Esophagus squamous epithelium (tissue), 5 donors: ENCODE results near the gene TMA16. TPM values are rescaled to one million over a fixed set of nuclear protein-coding genes. Genes with fewer than 3 reads are reported as not detected.
"Not testable (repeated sequence)": the region's sequence is repeated elsewhere in the genome, so short reads cannot be mapped to it uniquely, and the experiment has no call there.

Experiments
- DNase-seq: peaks from one replicate; lab custom pipeline; 2025; lab: John Stamatoyannopoulos, UW
- H3K27ac ChIP-seq, 4 donors: fragments of 200-600 bp; sonication (generic); one replicate each; pipeline ENCODE4 v1.5.1; 2016 to 2019; ENCODE audit warnings: mild to moderate bottlenecking in 1 of 4
- H3K27me3 ChIP-seq, 4 donors: fragments of 200-600 bp; sonication (generic); 1 replicate in 3 of 4; 2 replicates in 1 of 4; pipeline versions ENCODE4 v1.5.1 to v1.6.0; 2017 to 2021; ENCODE audit warnings: antibody characterized with exemption in 1 of 4
- H3K36me3 ChIP-seq, 3 donors: fragments of 200-600 bp; sonication (generic); one replicate each; pipeline ENCODE4 v1.5.1; 2016 to 2019
- H3K4me1 ChIP-seq, 3 donors: fragments of 200-600 bp; sonication (generic); one replicate each; pipeline ENCODE4 v1.5.1; 2017 to 2019
- H3K4me3 ChIP-seq, 4 donors: fragments of 200-600 bp; sonication (generic); 1 replicate in 3 of 4; 2 replicates in 1 of 4; pipeline ENCODE4 v1.5.1; 2016 to 2019; ENCODE audit warnings: mild to moderate bottlenecking in 2 of 4, moderate library complexity in 1 of 4
- H3K9me3 ChIP-seq, 3 donors: fragments of 200-600 bp; sonication (generic); one replicate each; pipeline ENCODE4 v1.5.1; 2016 to 2019
- CTCF ChIP-seq, 6 experiments: fragments of 450-650 bp in 4 of 6; fragments of 200-600 bp in 2 of 6; sonication (generic) in 2 of 6; IDR thresholded peaks; one replicate each; pipeline ENCODE4 v1.5.1; 2016 to 2019; ENCODE audit warnings: antibody characterized with exemption in 6 of 6, mild to moderate bottlenecking in 4 of 6, moderate library complexity in 4 of 6
- POLR2A ChIP-seq, 4 donors: fragments of 450-650 bp; IDR thresholded peaks; one replicate each; pipeline ENCODE4 v1.6.1; 2017; ENCODE audit warnings: antibody characterized with exemption in 4 of 4, mild to moderate bottlenecking in 4 of 4, moderate library complexity in 3 of 4
- WGBS, 2 donors: methylation state at CpG; one replicate each; pipeline ENCODE4 v1.1.5; 2018; 5-methylcytosine and 5-hydroxymethylcytosine counted together
- intact Hi-C: fragments of 100-400 bp; cut with DNase I; formaldehyde crosslinking; loops from one replicate; pipeline ENCODE4 v1.15.0; 2022
- total RNA-seq, 4 donors: library from RNA; depleted of rRNA; stranded (reverse); fragments of >200 nt; gene quantifications; one replicate each; pipeline ENCODE4 v1.1.0, GENCODE V29; 2016
- donor health status: DM: yes; HTN: yes; CAD: no.

Gene TMA16
- total RNA-seq, 4 donors from 2014 or later: 17.4 to 34.0 (median 23.0) TPM

GRCh38 chr4:163527172-163527571 is 32.7 kb downstream of the TMA16 start:
- TF ChIP-seq POLR2A (IDR thresholded peaks at IDR 0.05): no peak
- intact Hi-C loops: no loop called here
- DNase-seq: no peak
- 61 to 84% methylated on average over 2 of the region's 2 CpGs for WGBS, 2 donors
- no peak overlapping the region for H3K27ac ChIP-seq
- no peaks in the 10 kb centered on the region for H3K27me3 ChIP-seq
- no peak overlapping the region for H3K4me3 ChIP-seq
- peaks cover 0 to 86% (median 24%) of the 10 kb centered on the region in 3 donors for H3K36me3 ChIP-seq
- no peaks in the 10 kb centered on the region for H3K9me3 ChIP-seq
- no peaks in the 10 kb centered on the region for H3K4me1 ChIP-seq

GRCh38 chr4:163528653-163529052 is 34.2 kb downstream of the TMA16 start:
- intact Hi-C loops: no loop called here
- Histone ChIP-seq H3K4me1 (no peaks in the 10 kb centered on the region), H3K9me3 (no peaks in the 10 kb centered on the region), H3K27ac (no peak overlapping the region), H3K4me3 (no peak overlapping the region), H3K36me3 (peaks cover 0 to 79% (median 24%) of the 10 kb centered on the region in 3 donors), H3K27me3 (no peaks in the 10 kb centered on the region)
- 94 to 100% methylated on average over 4 of the region's 4 CpGs for WGBS, 2 donors
- no peak for DNase-seq
- no peak for TF ChIP-seq CTCF (IDR thresholded peaks at IDR 0.05)
- TF ChIP-seq POLR2A (IDR thresholded peaks at IDR 0.05): no peak

GRCh38 chr4:163534056-163534455 is 39.6 kb downstream of the TMA16 start:
- no peak for DNase-seq
- intact Hi-C loops: no loop called here
- Histone ChIP-seq H3K27ac (no peak overlapping the region), H3K9me3 (no peaks in the 10 kb centered on the region), H3K4me1 (no peaks in the 10 kb centered on the region), H3K36me3 (peaks cover 0 to 30% (median 16%) of the 10 kb centered on the region in 3 donors), H3K4me3 (no peak overlapping the region), H3K27me3 (no peaks in the 10 kb centered on the region)
- no peak for TF ChIP-seq CTCF (IDR thresholded peaks at IDR 0.05)
- no peak for TF ChIP-seq POLR2A (IDR thresholded peaks at IDR 0.05)
- WGBS, 2 donors: 89 to 93% methylated on average over 4 of the region's 4 CpGs

GRCh38 chr4:163535657-163536056 is 41.2 kb downstream of the TMA16 start:
- Histone ChIP-seq H3K4me1 (no peaks in the 10 kb centered on the region), H3K4me3 (no peak overlapping the region), H3K27me3 (no peaks in the 10 kb centered on the region), H3K27ac (no peak overlapping the region), H3K36me3 (peaks cover 0 to 20% (median 12%) of the 10 kb centered on the region in 3 donors), H3K9me3 (no peaks in the 10 kb centered on the region)
- no peak for DNase-seq
- TF ChIP-seq POLR2A (IDR thresholded peaks at IDR 0.05) (no peak), CTCF (IDR thresholded peaks at IDR 0.05) (no peak)
- 74 to 79% methylated on average over 1 of the region's 1 CpG for WGBS, 2 donors
- intact Hi-C loops: no loop called here

GRCh38 chr4:163536091-163536490 is 41.6 kb downstream of the TMA16 start:
- Histone ChIP-seq H3K36me3 (peaks cover 0 to 18% (median 9%) of the 10 kb centered on the region in 3 donors), H3K4me1 (no peaks in the 10 kb centered on the region), H3K27ac (no peak overlapping the region), H3K27me3 (no peaks in the 10 kb centered on the region), H3K4me3 (no peak overlapping the region), H3K9me3 (no peaks in the 10 kb centered on the region)
- WGBS, 2 donors: 48 to 49% methylated on average over 2 of the region's 2 CpGs
- intact Hi-C loops: no loop called here
- DNase-seq: no peak
- TF ChIP-seq POLR2A (IDR thresholded peaks at IDR 0.05) (no peak), CTCF (IDR thresholded peaks at IDR 0.05) (no peak)

GRCh38 chr4:163537114-163537513 is 42.6 kb downstream of the TMA16 start:
- Histone ChIP-seq H3K27ac (no peak overlapping the region), H3K36me3 (peaks cover 0 to 13% (median 0%) of the 10 kb centered on the region in 3 donors), H3K4me1 (no peaks in the 10 kb centered on the region), H3K9me3 (no peaks in the 10 kb centered on the region), H3K27me3 (no peaks in the 10 kb centered on the region), H3K4me3 (no peak overlapping the region)
- intact Hi-C loops: no loop called here
- no peak for DNase-seq
- no peak for TF ChIP-seq CTCF (IDR thresholded peaks at IDR 0.05)
- TF ChIP-seq POLR2A (IDR thresholded peaks at IDR 0.05): no peak
- 93 to 96% methylated on average over 3 of the region's 3 CpGs for WGBS, 2 donors

- 90 to 96% methylated on average over 4 of the region's 4 CpGs for WGBS, 2 donors
Observed at GRCh38 chr4:163538820-163539219, 44.3 kb downstream of the TMA16 start.

More at GRCh38 chr4:163538820-163539219, 44.3 kb downstream of the TMA16 start:
- intact Hi-C loops, DNase-seq, H3K27me3 ChIP-seq, H3K4me1 ChIP-seq, H3K9me3 ChIP-seq, H3K4me3 ChIP-seq, H3K27ac ChIP-seq: not testable (repeated sequence)
- H3K36me3 ChIP-seq: peaks cover 0 to 10% (median 0%) of the 10 kb centered on the region in 3 donors
